Loucy (cell line): ENCODE data around the gene ERP27.

Experiments
- CTCF ChIP-seq: fragments of 200-600 bp; sonication (generic); conservative IDR thresholded peaks from 2 replicates; pipeline ENCODE4 v1.5.1; 2014; ENCODE audit warnings: mild to moderate bottlenecking, antibody characterized with exemption, low read length
- EZH2phosphoT487 ChIP-seq: fragments of 200-600 bp; IDR thresholded peaks from 2 replicates; pipeline ENCODE4 v1.6.1; 2018; ENCODE audit warnings: antibody characterized with exemption, mild to moderate bottlenecking, moderate library complexity, borderline replicate concordance

- no peak for TF ChIP-seq CTCF
- no peak for TF ChIP-seq EZH2phosphoT487
Measured at GRCh38 chr12:14965221-14965620, 26.9 kb upstream of the ERP27 start.
